Activated CD4-positive, alpha-beta T cell treated with anti-CD3 and anti-CD28 coated beads for 1 hour (primary cell): ENCODE data around the gene REXO5.
"Not testable (repeated sequence)": the region's sequence is repeated elsewhere in the genome, so short reads cannot be mapped to it uniquely, and the experiment has no call there.

Experiments used
- DNase-seq: peaks from one replicate; pipeline ENCODE4 v3.0.0-alpha.2; 2020

The REXO5 gene

DNA sequence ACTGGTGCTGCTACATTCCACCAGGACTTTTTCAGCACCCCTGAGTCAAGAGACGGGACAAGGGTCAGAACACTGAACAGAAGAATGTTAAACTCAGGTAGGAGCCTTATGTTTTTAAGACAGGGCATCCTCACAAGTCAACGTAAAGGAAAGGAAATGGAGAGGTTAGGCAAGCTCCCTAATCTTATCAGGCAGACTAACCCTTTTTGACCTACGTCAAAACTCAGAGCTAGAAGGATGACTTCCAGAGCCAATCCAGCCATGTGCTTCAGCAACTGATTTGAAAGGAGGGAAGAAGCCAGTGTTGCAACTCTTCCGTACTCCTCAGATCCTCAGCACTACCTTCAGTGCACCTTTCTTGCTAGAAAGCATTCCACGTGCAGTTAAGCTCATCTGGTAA is 46.8 kb downstream of the REXO5 start:
- no peak for DNase-seq

DNA sequence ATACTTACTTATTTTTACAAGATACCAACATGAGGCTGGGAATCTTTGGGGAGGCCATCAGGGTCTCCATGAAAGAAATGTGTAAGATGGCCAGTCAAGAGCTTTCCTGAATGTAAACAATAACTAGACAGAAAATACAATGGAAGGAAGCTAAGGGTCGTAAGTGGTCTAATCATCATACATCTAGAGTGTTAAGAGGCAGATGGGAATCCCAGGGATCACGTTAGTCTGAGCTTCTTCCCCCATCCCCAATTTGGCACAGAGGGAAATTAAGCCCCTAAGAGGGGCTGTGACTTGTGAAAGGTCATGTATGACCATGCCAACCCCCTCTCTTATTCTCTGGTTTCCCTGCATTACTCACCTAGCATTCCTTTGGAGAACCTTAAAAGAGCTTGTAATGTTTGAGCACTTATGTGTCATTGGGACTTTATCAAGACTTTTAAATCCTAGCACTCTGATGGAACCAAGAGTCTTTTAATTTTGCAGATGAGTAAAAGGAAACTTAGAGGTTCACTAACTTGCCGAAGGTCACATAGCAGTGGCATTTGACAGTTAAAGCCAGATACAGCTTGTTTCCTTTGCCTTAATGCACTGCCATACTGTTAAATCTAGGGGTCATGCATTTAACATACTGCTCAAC is 47.8 kb downstream of the REXO5 start:
- no peak for DNase-seq

DNA sequence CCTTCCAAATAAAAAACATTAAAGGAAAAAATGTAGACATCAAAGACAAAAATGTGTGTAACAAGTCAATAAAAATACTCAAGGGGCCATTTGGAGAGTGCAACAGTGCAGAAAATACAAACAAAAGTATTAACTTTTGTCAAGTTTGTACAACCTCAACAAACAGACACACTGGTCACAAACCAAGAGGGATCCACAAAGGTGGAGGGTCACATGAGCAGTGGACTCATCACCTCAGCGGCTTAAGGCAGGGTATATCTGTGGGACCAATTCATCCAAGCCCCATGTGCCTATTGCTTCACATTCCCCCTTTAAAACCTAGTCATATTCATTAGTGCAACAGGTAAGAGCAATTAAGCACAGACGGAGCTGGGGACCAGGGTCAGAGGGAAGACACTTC is 48.6 kb downstream of the REXO5 start:
- no peak for DNase-seq

DNA sequence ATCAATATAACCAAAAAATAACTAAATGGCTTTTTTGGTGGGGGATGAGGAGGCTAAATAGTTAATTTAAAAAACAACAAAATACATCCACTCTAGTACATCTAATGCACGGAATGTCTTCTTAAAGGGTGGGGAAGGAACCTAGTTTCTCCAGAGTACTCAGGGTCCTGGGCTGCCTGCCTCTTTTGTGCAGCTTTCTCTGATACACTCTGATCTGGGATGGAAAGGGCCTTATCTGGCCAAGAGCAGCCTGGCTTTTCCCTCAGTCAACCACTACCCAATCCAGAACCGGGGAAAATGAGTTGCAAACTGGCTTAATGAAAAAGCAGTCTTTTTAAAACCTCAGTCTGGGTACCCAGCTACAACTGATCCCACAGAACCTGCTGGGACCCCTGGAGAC is 51.0 kb downstream of the REXO5 start:
- DNase-seq = no peak

DNA sequence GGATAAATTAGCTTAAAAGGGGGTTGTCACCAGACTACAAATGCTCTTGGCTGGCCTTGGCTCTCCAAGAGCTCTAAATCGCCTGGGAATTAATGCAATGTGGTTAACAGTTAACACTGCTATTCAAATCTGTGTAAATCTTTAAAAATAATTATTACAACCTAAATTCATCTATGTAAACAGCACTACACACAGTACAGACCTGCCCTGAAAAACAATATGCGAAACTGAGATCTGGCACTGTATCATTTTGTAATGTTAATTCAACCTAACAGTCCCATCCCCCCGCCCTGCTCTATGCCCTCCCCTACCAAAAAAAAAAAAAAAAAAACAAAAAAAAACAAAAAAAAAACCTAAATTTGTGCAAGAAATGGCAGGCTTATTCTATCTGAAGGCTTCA is 52.9 kb downstream of the REXO5 start:
- DNase-seq = no peak

DNA sequence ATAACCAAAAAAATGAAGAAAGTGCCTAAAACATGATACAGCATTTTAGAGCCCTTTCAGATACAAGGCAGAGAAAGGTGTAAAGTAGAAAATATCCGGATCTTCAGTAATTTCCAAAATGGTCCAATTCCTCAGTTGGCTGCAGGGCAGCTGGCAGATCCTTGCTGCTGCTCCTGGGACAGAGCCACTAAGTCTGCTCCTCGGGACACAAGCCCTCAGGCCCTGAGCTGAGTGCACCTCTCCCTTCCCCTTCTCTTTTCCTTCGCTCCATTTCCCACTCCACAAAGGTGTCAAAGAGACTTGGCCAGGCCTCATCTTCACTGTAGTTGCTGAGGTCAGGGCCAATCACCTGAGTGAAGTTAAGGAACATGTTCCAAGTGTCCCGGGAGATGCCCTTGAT is 53.4 kb downstream of the REXO5 start:
- no peak for DNase-seq

DNA sequence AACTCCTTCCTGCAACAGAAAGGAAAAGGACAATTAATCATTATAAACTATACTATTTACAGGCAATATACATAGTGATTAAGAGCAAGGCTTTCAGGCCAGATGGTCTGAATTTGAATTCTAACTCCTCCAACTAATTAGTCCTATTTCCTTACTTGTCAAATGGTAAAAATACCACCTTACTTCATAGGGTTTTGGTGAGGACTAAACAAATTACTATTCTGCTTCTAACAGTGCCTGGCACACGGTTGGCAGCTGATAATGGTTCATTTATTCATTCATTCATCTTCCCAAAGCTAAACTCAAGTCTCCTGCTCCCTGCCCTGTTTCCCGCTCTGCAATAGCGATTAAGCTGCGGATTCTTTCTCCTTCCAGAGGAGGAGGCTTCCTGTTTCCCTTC is 54.0 kb downstream of the REXO5 start:
- DNase-seq = no peak

DNA sequence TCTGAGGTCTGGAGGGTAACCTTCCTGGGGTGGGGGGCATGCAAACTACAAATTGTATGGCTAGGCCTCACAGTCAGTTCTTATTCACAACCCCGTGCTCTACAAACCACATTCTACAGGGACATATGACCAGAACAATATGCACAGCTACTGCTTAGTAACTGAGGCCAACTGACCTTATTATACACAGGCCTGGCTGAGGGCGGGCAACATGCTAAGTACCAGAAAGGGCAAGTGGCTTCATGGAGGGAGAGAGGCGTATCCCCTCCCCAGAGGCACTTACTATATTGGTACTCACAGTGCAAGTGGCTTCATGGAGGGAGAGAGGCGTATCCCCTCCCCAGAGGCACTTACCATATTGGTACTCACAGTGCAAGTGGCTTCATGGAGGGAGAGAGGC is 54.7 kb downstream of the REXO5 start:
- not testable (repeated sequence) for DNase-seq

DNA sequence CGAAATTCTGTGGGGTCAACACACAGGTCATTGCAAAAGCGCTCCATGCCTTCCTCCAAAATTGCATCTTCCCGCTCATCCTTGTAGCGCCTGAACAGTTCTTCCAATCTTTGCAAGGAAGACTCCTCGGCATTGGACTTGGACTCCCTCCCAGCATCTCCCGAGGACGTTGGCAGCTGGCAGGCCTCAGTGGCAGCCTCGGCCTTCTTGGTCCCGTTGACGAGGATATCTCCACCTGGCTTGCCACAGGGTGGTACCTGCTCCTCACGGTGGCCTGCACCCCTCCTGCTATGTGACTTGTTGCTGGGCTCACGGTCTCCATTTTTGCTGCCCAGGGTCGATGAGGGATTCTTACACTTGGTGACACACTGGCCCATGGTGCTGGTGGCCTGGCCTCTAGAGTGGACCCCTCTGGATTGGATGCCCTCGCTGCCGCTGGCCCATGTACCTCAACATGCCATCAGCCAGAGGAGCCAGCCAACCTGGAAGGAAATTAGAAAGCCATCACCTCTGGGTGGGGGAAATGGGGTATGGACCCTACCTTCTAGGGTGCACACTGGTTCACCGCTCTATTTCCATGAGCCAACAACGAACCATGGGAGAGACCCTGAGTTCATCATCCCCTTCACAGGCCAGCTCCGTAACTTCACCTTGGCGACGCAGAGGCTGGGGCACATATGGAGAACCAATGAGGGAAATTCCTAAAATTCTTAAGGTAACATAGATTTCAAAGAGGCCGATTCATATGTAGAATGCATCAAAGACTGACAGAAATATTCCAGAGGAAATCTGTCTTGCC is 56.0 kb downstream of the REXO5 start:
- DNase-seq = no peak

DNA sequence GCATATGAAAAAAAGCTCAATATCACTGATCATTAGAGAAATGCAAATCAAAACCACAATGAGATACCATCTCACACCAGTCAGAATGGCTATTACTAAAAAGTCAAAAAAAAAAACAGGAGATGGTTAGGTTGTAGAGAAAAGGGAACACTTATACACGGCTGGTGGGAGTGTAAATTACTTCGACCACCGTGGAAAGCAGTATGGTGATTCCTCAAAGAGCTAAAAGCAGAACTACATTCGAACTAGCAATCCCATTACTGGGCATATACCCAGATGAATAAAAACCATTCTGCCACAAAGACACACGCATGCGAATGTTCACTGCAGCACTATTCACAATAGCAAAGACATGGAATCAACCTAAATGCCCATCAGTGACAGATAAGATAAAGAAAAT is 58.0 kb downstream of the REXO5 start:
- not testable (repeated sequence) for DNase-seq

DNA sequence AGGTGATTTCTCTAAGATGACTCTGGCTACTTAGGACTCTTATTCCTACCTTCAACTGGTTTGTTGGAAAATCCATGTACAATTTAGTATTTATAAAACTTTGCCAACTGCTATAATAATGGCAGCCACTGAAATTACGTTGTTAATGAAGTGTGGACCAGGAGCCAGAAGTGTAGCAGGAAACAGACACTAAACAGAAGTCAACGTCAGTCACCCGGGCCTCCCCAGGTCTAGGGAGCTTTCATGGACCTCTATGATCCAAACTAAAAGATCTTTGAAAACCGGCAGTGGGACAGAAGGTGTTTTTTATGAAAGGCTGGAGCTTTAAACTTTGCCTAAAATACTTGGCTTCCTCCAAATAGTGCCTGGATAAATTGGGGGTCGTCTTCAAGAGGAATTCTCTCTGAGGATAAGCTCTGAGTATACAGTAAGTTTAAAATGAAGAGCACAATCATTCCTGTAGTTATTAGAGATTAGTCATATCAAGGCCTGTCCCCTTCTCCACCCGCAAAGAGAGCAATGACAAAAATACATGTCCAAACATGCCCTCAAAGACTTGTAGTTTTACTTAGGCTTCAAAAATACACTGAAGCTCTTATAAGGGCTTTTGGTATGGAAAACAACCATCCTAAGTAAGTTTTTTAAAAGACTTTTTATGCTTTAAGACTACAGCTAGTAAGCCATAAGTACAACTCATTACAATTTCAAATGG is 59.2 kb downstream of the REXO5 start:
- DNase-seq = no peak

DNA sequence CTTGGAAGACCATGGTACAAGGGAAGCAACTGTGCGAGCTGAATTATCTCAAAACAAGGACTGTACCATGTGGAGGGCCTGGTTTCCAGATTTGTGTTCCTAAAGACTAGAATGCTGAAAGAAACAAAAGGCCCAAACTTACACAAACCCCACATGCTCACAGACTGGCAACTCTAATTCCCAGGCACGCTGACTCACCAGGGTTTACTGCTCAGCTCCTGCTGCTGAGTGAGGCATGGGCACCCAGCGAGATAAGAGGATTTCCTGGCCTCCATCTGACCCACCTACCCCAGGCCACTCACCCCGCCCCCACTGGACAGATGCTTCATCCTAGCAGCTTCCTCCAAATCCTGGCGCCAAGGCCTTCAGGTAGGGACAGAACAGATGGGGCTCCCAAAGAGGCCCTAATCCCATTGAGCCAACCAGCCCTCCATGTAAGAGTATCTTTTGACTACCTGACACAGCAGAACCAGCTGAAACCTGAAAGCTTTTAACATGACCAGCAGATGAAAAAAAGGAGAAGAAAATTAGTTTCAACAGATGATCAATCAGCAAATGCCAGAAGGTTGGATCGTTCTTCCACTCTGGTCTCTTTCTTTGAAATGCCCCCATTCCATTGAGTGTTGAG is 59.9 kb downstream of the REXO5 start:
- DNase-seq = no peak

DNA sequence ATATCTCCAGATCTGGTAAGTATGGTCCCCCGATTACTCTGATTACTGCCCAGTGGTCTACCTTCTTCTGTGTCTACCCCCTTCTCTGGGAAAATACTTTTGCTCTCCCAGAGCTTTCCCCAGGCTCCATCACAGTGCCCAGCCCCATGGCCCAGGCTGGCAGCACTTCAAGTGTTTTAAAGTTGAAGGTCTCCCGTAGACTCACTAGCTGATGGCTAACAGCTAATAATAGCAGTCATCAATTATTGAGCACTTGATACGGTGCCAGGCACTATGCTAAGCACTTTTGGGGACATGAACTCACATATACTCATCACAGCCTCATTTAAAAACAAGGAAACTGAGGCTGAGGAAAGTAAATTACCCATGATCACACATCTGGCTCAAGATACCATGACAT is 60.5 kb downstream of the REXO5 start:
- DNase-seq = no peak

DNA sequence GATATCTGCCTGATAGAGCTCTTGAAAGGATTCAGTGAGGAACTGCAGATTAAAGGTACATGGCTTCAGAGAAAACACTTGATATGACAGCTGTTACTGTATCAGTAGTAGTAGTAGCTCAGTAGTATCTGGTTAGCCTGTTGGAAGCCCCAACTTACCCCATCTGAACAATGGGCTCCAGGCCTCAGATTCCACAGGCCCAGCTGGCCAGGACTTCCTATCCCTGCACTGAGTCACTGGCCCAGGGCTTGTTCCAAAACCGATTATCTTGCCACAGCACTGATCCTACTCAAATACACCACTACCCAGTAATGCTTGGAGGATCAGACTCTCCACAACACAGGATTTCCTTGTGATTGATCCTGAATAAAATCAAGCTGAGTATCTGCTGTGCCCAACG is 61.3 kb downstream of the REXO5 start:
- DNase-seq = no peak

DNA sequence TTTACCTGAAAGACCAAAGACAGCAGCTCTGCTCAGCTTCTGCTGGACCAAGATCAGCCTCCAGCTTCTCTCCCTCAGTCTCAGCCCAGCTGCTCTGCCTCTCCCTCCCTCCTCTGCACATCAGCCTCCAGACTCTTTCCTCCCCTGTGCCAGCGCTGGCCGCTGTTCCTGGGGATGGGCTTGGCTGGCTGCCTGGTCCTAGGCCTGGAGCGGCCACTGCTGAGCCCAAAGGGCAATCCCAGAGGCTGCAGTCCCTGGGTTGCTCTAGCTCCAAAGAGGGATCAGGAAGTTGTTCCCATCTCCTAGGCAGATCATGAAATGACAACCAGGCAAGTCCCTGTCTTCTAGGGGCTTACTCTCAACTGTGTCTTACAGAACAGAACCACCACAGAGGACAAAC is 62.6 kb downstream of the REXO5 start:
- DNase-seq = no peak

DNA sequence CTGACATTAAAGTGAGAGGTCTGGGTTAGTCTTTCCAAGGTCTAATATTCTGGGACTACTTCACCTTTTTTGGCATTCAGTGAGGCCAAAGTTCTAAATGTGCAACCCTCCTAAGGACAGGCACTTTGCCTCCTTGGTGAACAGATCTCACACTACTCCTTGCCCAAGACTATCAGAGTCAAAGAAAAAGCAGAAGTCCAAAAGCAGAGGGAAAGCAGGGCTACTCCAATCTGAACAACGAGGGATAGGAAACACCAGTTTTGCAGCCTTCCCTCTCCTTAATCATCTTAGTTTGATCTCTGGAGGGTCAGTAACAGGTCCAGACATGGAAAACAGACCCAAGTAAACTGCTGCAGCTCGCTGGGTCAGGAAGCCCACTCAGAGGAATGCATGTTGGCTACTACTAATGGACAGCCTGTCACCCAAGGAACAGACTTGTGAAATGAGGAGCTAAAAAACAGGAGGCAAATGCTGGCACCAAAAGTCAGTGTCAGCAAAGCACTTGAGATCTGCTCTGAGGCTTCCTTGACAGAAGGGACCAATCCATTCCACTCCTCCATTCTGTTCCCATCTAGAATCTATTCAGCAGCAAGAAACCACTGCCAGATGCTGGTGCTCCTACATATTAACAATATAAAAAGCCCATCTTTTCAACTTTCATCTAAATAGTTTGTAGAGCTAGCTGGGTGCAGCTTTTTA is 63.9 kb downstream of the REXO5 start:
- no peak for DNase-seq

DNA sequence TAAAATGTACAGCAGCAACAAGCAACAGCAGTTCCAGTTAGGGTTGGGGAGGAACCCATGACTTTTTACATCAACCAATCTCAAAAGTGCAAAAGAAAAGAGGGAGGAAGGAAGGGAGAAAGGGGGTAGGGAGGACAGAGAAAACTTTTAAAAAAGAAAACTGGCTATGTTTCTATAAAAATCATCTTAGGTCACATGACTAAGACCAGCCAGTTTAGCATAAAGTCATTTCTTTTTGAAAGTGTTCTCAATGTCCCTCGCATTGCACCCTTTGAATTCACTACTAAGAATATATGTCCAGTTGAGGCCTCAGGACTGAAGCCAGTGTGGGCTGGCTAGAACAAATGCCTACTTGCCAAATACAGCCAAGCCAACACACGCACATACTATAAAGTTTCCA is 64.9 kb downstream of the REXO5 start:
- no peak for DNase-seq

DNA sequence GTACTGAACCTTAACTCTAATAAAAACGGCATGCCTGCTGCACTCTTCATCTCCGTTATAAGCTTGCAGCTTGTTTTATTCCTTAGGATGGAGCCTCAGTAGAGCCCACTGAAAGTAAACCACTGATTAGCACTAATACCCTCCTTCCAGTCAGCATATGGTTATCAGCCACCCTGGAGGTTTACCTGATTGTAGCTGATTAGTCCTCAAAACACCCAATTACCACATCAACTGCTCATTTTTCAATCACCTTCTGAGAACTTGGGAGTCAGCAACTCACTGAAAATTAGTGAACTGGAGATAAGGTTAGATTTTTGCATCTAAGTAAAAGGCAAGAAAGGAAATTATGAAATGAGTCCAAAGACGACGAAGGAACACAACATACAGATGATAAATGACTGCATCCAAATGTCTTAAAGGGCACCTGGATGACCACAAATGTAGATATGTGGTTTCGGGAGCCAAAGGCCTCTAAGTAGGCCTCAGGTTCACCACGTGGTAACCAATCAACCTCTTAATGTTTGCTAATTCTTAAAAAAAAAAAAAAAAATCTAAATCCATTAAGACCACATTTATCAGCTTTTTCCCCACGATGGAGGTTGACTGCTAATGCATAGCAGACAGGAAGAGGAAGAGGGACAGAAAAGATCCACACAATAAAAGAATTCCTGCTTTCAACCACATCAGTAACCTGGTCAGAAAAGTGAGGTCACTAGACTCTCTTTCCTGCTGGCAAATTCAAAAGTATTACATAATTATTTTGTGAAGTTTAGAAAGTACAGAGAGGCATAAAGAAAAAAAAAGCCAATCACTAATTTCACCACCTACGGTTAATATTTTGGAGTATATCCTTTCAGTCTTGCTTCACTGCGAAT is 65.9 kb downstream of the REXO5 start:
- DNase-seq = no peak

DNA sequence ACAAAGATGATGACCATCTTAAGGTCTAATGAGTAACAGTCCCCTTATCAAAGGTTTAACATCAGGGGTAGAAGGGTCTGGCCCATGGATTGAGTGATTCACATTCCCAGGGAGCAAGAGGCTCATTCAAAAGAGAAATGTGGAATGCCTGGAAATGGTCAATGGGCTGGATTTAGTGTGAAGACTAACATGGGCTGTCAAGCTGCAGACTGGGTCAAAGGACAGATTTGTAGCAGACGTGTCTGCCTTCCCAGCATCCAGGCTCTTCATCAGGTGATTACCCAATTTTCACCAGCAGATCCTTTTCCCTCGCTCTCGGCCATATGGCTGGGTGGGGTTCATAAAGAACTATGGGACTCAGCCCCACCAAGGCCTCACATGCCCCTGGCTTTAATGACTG is 67.0 kb downstream of the REXO5 start:
- no peak for DNase-seq

DNA sequence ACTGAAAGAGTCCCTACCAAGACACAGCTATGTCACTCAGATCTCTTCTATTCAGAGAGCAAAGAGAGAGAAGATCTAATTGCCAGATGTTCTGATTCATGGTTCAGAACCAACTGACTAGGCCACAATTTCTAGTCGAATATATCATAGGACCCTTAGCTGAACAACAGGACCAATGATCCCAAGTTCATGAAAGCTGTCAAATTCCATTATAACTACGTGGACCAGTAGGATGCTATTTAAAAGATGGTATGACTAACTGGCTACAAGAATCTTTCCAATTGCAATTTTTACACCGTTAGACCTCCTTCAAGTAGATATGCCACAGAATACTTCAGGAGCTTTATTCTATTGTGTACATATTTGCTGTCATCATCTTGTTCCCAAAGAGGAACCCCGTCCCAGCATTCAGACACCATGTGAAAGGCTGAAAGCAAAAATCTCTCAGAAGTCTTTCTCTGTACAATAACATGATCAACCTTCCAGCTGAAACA is 67.8 kb downstream of the REXO5 start:
- no peak for DNase-seq

DNA sequence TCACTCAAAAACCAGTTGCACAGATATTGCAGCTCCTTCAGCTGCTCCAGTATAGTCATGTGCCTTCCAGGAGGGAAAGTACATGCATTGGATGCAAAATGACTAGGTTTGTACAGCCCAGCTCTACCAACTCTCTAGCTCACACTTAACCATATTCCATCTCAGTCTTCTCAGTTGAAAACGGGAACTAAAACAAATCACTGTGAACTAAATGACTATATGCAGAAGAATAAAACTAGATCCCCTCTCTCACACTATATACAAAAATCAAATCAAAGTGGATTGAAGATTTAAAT is 69.0 kb downstream of the REXO5 start:
- DNase-seq = no peak

DNA sequence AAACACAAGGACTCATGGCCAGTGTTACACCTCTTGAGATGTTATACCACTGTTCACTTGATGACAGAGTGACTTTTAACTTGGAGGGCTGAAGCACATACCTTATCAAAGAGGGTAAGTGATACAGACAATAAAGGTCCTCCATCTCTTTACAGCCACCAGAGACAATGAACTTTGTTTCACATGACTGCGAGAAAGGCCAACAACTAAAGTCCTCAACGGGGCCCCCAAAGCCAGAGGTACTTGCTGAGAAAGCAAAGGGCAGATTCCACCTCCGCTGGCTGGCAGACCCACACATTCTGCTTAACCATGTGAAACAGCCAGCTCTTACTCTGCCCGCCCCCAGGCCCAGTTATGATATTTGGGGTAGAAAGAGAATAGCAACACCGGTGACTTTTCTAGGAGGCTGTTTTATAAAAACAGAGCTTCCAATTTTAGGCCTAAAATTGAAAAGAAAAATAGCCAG is 72.4 kb downstream of the REXO5 start:
- no peak for DNase-seq
